GM18517 (cell line): Measurements from ENCODE around the gene DENND1B.
"Not testable (repeated sequence)": the region's sequence is repeated elsewhere in the genome, so short reads cannot be mapped to it uniquely, and the experiment has no call there.

Source experiments
- ATAC-seq: cut with Tn5 transposase; IDR thresholded peaks from one replicate; pipeline ENCODE4 v1.9.1; 2021; ENCODE audit warnings: mild to moderate bottlenecking, moderate library complexity; ENCODE audit not compliant: unreplicated experiment

Gene DENND1B

GRCh38 chr1:197745911-197746310 lies 29.4 kb downstream of the DENND1B start:
- ATAC-seq = no peak

GRCh38 chr1:197744979-197745378 lies 30.3 kb downstream of the DENND1B start:
- no peak for ATAC-seq

- no peak for ATAC-seq
Measured at GRCh38 chr1:197743578-197743977, 31.7 kb downstream of the DENND1B start.

- ATAC-seq = no peak
Measured at GRCh38 chr1:197740992-197741391, 34.3 kb downstream of the DENND1B start.

GRCh38 chr1:197738927-197739326 lies 36.4 kb downstream of the DENND1B start:
- no peak for ATAC-seq

GRCh38 chr1:197737916-197738315 lies 37.4 kb downstream of the DENND1B start:
- no peak for ATAC-seq

- ATAC-seq = no peak
Measured at GRCh38 chr1:197736685-197737084, 38.6 kb downstream of the DENND1B start.

GRCh38 chr1:197735461-197735860 lies 39.8 kb downstream of the DENND1B start:
- ATAC-seq = no peak

- no peak for ATAC-seq
Measured at GRCh38 chr1:197733324-197733723, 42.0 kb downstream of the DENND1B start.

GRCh38 chr1:197732187-197732586 lies 43.1 kb downstream of the DENND1B start:
- ATAC-seq = no peak

GRCh38 chr1:197731449-197731848 lies 43.8 kb downstream of the DENND1B start:
- ATAC-seq = no peak

- no peak for ATAC-seq
Measured at GRCh38 chr1:197725976-197726375, 49.3 kb downstream of the DENND1B start.

GRCh38 chr1:197725044-197725443 lies 50.2 kb downstream of the DENND1B start:
- ATAC-seq = no peak

GRCh38 chr1:197715806-197716205 lies 59.5 kb downstream of the DENND1B start:
- ATAC-seq = no peak

- no peak for ATAC-seq
Measured at GRCh38 chr1:197706601-197707000, 68.7 kb downstream of the DENND1B start.

- no peak for ATAC-seq
Measured at GRCh38 chr1:197705941-197706340, 69.3 kb downstream of the DENND1B start.

- not testable (repeated sequence) for ATAC-seq
Measured at GRCh38 chr1:197700688-197701087, 74.6 kb downstream of the DENND1B start.

GRCh38 chr1:197696372-197696771 lies 78.9 kb downstream of the DENND1B start:
- no peak for ATAC-seq

- no peak for ATAC-seq
Measured at GRCh38 chr1:197695961-197696360, 79.3 kb downstream of the DENND1B start.

GRCh38 chr1:197692965-197693364 lies 82.3 kb downstream of the DENND1B start:
- ATAC-seq = no peak

- ATAC-seq = no peak
Measured at GRCh38 chr1:197691816-197692215, 83.5 kb downstream of the DENND1B start.

- ATAC-seq = no peak
Measured at GRCh38 chr1:197690074-197690473, 85.2 kb downstream of the DENND1B start.

- no peak for ATAC-seq
Measured at GRCh38 chr1:197688233-197688632, 87.0 kb downstream of the DENND1B start.
